CD14-positive monocyte (primary cell): ENCODE measurements around the gene SLC6A2. TPM values are rescaled to one million over a fixed set of nuclear protein-coding genes. Genes with fewer than 3 reads are reported as not detected.

Source experiments
- DNase-seq, 3 donors: peaks; one replicate each; pipeline ENCODE4 v3.0.0-alpha.2; 2011 to 2022
- H2AFZ ChIP-seq: 2 replicates; pipeline ENCODE4 v1.6.0; 2012; ENCODE audit warnings: mild to moderate bottlenecking, low read depth, low read length, inconsistent platforms; ENCODE audit not compliant: insufficient read depth, poor library complexity, severe bottlenecking
- H3K27ac ChIP-seq, 2 donors: 1 replicate in 1 of 2; 2 replicates in 1 of 2; pipeline ENCODE4 v1.5.1; 2012 to 2013; ENCODE audit warnings: low read length in 2 of 2, control low read depth in 1 of 2, inconsistent platforms in 1 of 2, low read depth in 1 of 2, mild to moderate bottlenecking in 1 of 2
- H3K27me3 ChIP-seq, 2 donors: one replicate each; pipeline versions ENCODE4 v1.6.0 to v1.6.1; 2011 to 2013; ENCODE audit warnings: low read length in 2 of 2; ENCODE audit not compliant: control insufficient read depth in 2 of 2, insufficient read depth in 2 of 2
- H3K36me3 ChIP-seq, 2 donors: replicated peaks in 1 of 2; 1 replicate in 1 of 2; 2 replicates in 1 of 2; pipeline versions ENCODE4 v1.5.1 to v1.6.1; 2012 to 2013; ENCODE audit warnings: low read length in 2 of 2, control low read depth in 1 of 2, inconsistent platforms in 1 of 2, mild to moderate bottlenecking in 1 of 2; ENCODE audit not compliant: insufficient read depth in 2 of 2, control insufficient read depth in 1 of 2
- H3K4me1 ChIP-seq, 2 donors: 1 replicate in 1 of 2; 2 replicates in 1 of 2; pipeline versions ENCODE4 v1.5.1 to v1.6.1; 2012 to 2013; ENCODE audit warnings: low read length in 2 of 2, control low read depth in 1 of 2, inconsistent platforms in 1 of 2, mild to moderate bottlenecking in 1 of 2, moderate library complexity in 1 of 2; ENCODE audit not compliant: insufficient read depth in 2 of 2, control insufficient read depth in 1 of 2
- H3K4me2 ChIP-seq: replicated peaks from 2 replicates; pipeline ENCODE3; 2012; ENCODE audit warnings: low read length, moderate library complexity, mild to moderate bottlenecking; ENCODE audit not compliant: poor library complexity, severe bottlenecking; ENCODE audit errors: extremely low read depth
- H3K4me3 ChIP-seq, 3 experiments: fragments of 200-600 bp in 1 of 3; sonication (generic) in 1 of 3; replicated peaks in 1 of 3; 1 replicate in 2 of 3; 2 replicates in 1 of 3; pipeline ENCODE4 v1.5.1; 2011 to 2013; ENCODE audit warnings: low read length in 3 of 3, mild to moderate bottlenecking in 3 of 3, control low read depth in 2 of 3, low read depth in 2 of 3, inconsistent platforms in 1 of 3, moderate library complexity in 1 of 3
- H3K79me2 ChIP-seq: 2 replicates; pipeline ENCODE4 v1.6.0; 2012; ENCODE audit warnings: mild to moderate bottlenecking, control low read depth, inconsistent platforms, low read length, moderate library complexity; ENCODE audit not compliant: insufficient read depth
- H3K9ac ChIP-seq: 2 replicates; pipeline ENCODE4 v1.6.0; 2017; ENCODE audit warnings: low read length, mild to moderate bottlenecking; ENCODE audit not compliant: insufficient read depth, poor library complexity, severe bottlenecking
- H3K9me3 ChIP-seq, 2 donors: replicated peaks in 1 of 2; 1 replicate in 1 of 2; 2 replicates in 1 of 2; pipeline versions ENCODE4 v1.5.1 to v1.6.1; 2012 to 2013; ENCODE audit warnings: low read length in 2 of 2, control low read depth in 1 of 2; ENCODE audit not compliant: control insufficient read depth in 1 of 2, insufficient read depth in 1 of 2
- H4K20me1 ChIP-seq: 2 replicates; pipeline ENCODE4 v1.6.0; 2012; ENCODE audit warnings: mild to moderate bottlenecking, low read length, control low read depth, moderate library complexity; ENCODE audit not compliant: insufficient read depth
- H3K27ac Mint-ChIP-seq, 7 donors: one replicate each; pipeline ENCODE4 v1.8.0; 2020; ENCODE audit warnings: mild to moderate bottlenecking in 7 of 7, mixed read lengths in 7 of 7, moderate library complexity in 6 of 7, inconsistent platforms in 2 of 7
- H3K27me3 Mint-ChIP-seq, 3 donors: one replicate each; pipeline ENCODE4 v1.8.0; 2021 to 2022; ENCODE audit warnings: low read depth in 3 of 3, mild to moderate bottlenecking in 3 of 3, mixed read lengths in 3 of 3, moderate library complexity in 3 of 3, inconsistent platforms in 1 of 3
- H3K36me3 Mint-ChIP-seq, 2 donors: one replicate each; pipeline ENCODE4 v1.8.0; 2020; ENCODE audit warnings: mixed read lengths in 2 of 2, inconsistent platforms in 1 of 2, mild to moderate bottlenecking in 1 of 2
- H3K4me1 Mint-ChIP-seq: one replicate; pipeline ENCODE4 v1.8.0; 2020; ENCODE audit warnings: mild to moderate bottlenecking, mixed read lengths
- H3K4me3 Mint-ChIP-seq, 2 donors: one replicate each; pipeline ENCODE4 v1.8.0; 2020; ENCODE audit warnings: mild to moderate bottlenecking in 2 of 2, mixed read lengths in 2 of 2, moderate library complexity in 1 of 2
- H3K9me3 Mint-ChIP-seq, 7 donors: one replicate each; pipeline ENCODE4 v1.8.0; 2020 to 2022; ENCODE audit warnings: mixed read lengths in 7 of 7, mild to moderate bottlenecking in 6 of 7, moderate library complexity in 6 of 7, inconsistent platforms in 2 of 7
- WGBS: methylation state at CpG from one replicate; pipeline ENCODE4 v1.1.5; 2013; ENCODE audit warnings: missing lambda C conversion rate; ENCODE audit not compliant: insufficient coverage; 5-methylcytosine and 5-hydroxymethylcytosine counted together
- intact Hi-C, 2 donors: fragments of 100-400 bp; cut with micrococcal nuclease; formaldehyde crosslinking; loops; one replicate each; pipeline versions ENCODE4 v1.15.0 to v1.15.1; 2023
- polyA plus RNA-seq, 3 donors: library from polyadenylated mRNA; depleted of rRNA in 1 of 3; unstranded in 2 of 3; stranded (reverse) in 1 of 3; fragments of 300-500 nt in 2 of 3; fragments of >200 nt in 1 of 3; fragmentation: Illumina TruSeq in 2 of 3; gene quantifications; 1 replicate in 2 of 3; 2 replicates in 1 of 3; pipeline ENCODE4 v1.2.3, GENCODE V29; 2012 to 2021
- TF ChIP-seq, protein P1 (sequence below): fragments of 200-600 bp; IDR thresholded peaks from one replicate; pipeline ENCODE4 v1.8.0; 2022; ENCODE audit warnings: antibody characterized with exemption, mild to moderate bottlenecking

SLC6A2 gene
- polyA plus RNA-seq, 3 donors: not detected

DNA sequence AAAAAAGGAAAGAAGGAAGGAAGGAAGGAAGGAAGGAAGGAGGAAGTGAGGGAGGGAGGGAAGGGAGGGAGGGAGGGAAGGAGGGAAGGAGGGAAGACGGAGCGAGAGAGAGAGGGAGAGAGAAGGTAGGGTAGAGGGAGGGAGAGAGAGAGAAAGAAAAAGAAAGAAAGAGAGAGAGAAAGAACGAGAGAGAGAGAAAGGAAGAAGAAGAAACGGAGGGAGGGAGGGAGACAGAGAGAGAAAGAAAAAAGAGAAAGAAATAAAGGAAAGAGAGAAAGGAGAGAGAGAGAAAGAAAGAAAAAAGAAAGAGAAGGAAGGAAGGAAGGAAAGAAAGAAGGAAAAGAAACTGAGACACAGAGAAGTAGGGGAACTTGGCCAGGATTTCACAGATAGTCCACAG lies 8.4 kb upstream of the SLC6A2 start:
- H2AFZ ChIP-seq: no peak overlapping the region
- TF ChIP-seq, protein P1, sequence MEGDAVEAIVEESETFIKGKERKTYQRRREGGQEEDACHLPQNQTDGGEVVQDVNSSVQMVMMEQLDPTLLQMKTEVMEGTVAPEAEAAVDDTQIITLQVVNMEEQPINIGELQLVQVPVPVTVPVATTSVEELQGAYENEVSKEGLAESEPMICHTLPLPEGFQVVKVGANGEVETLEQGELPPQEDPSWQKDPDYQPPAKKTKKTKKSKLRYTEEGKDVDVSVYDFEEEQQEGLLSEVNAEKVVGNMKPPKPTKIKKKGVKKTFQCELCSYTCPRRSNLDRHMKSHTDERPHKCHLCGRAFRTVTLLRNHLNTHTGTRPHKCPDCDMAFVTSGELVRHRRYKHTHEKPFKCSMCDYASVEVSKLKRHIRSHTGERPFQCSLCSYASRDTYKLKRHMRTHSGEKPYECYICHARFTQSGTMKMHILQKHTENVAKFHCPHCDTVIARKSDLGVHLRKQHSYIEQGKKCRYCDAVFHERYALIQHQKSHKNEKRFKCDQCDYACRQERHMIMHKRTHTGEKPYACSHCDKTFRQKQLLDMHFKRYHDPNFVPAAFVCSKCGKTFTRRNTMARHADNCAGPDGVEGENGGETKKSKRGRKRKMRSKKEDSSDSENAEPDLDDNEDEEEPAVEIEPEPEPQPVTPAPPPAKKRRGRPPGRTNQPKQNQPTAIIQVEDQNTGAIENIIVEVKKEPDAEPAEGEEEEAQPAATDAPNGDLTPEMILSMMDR: no peak
- H4K20me1 ChIP-seq: no peaks in the 10 kb centered on the region
- no peak overlapping the region for H3K27ac ChIP-seq
- no peaks in the 10 kb centered on the region for H3K9me3 Mint-ChIP-seq
- intact Hi-C loops: no loop called here
- no peak overlapping the region for H3K27ac Mint-ChIP-seq
- H3K36me3 ChIP-seq: no peaks in the 10 kb centered on the region
- no peak overlapping the region for H3K4me3 Mint-ChIP-seq
- H3K9me3 ChIP-seq: no peaks in the 10 kb centered on the region
- H3K36me3 Mint-ChIP-seq: no peaks in the 10 kb centered on the region
- no peaks in the 10 kb centered on the region for H3K4me1 ChIP-seq
- no peak for DNase-seq
- H3K4me3 ChIP-seq: no peak overlapping the region
- WGBS: 99% methylated on average over 4 of the region's 4 CpGs
- no peak overlapping the region for H3K9ac ChIP-seq
- H3K4me1 Mint-ChIP-seq: no peaks in the 10 kb centered on the region
- H3K27me3 ChIP-seq: peaks cover 0 to 1% of the 10 kb centered on the region in 2 donors
- H3K27me3 Mint-ChIP-seq: peaks cover 0 to 8% (median 0%) of the 10 kb centered on the region in 3 donors
- no peak overlapping the region for H3K4me2 ChIP-seq
- no peaks in the 10 kb centered on the region for H3K79me2 ChIP-seq

- no peaks in the 10 kb centered on the region for H3K9me3 Mint-ChIP-seq
Observed at GRCh38 chr16:55647798-55648197, 8.0 kb upstream of the SLC6A2 start.

More at GRCh38 chr16:55647798-55648197, 8.0 kb upstream of the SLC6A2 start:
- no peak for DNase-seq
- no peaks in the 10 kb centered on the region for H3K4me1 ChIP-seq
- no peaks in the 10 kb centered on the region for H3K79me2 ChIP-seq
- H4K20me1 ChIP-seq: no peaks in the 10 kb centered on the region
- intact Hi-C loops: no loop called here
- H3K4me3 Mint-ChIP-seq: no peak overlapping the region
- H3K9ac ChIP-seq: no peak overlapping the region
- no peaks in the 10 kb centered on the region for H3K36me3 ChIP-seq
- no peaks in the 10 kb centered on the region for H3K36me3 Mint-ChIP-seq
- no peak overlapping the region for H3K27ac Mint-ChIP-seq
- H3K27me3 ChIP-seq: peaks cover 0 to 6% of the 10 kb centered on the region in 2 donors
- no peak overlapping the region for H2AFZ ChIP-seq
- no peaks in the 10 kb centered on the region for H3K9me3 ChIP-seq
- no peak overlapping the region for H3K4me3 ChIP-seq
- TF ChIP-seq, protein P1: no peak
- no peak overlapping the region for H3K27ac ChIP-seq
- no peak overlapping the region for H3K4me2 ChIP-seq
- H3K4me1 Mint-ChIP-seq: no peaks in the 10 kb centered on the region
- H3K27me3 Mint-ChIP-seq: peaks cover 0 to 8% (median 2%) of the 10 kb centered on the region in 3 donors
